Glomerular endothelial cell (primary cell): ENCODE data around the gene CPNE1. TPM values are rescaled to one million over a fixed set of nuclear protein-coding genes. Genes with fewer than 3 reads are reported as not detected.
"Not testable (repeated sequence)": the region's sequence is repeated elsewhere in the genome, so short reads cannot be mapped to it uniquely, and the experiment has no call there.

Source experiments
- DNase-seq: peaks from one replicate; pipeline ENCODE4 v3.0.0-alpha.2; 2011; ENCODE audit warnings: low read depth, low spot score; ENCODE audit errors: extremely low read depth
- total RNA-seq: library from RNA; depleted of rRNA; stranded (reverse); fragments of >200 nt; gene quantifications from 2 replicates; pipeline ENCODE4 v1.2.3, GENCODE V29; 2015

The CPNE1 gene
- total RNA-seq, 1 donor from 2014 or later: 149 TPM

DNA sequence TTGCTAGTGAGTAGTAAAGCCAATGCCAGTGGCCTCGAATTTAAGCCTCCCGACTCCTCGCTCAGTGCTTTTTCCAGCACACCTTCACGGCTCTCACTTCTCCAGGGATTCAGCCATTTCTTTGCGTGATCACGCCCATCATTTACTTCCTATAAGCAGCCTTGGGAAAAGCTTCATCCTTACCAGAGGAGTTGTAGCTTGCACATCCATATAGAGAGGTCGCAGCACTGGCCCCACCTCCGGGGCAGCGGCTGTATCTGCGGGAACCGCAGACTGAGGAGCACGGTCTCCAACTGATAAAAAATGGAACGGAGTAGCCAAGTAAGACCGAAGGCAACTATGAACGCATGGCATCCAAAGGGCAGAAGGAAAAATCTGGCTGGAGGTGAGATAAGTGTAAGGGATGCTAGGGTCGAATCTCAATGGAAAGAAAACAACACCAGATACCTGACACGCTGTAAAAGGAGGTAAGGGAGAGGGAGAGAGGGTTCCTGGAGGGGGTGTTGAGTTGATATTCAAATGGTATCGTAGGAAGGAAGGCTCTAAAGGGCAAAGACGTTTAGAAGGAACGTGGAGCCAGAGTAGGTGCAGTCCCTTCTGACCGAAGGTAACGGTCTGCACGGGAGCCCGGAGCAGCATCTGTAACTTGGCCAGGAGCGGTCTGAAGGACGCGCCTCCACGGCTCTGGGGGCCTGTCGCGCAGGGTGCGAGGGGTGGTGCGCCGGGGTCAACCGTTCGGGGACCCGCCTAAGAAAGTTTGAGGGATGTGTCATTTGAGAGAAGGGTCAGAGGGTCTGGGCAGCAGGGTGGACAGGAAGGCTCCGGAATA is 33.8 kb upstream of the CPNE1 start:
- no peak for DNase-seq

DNA sequence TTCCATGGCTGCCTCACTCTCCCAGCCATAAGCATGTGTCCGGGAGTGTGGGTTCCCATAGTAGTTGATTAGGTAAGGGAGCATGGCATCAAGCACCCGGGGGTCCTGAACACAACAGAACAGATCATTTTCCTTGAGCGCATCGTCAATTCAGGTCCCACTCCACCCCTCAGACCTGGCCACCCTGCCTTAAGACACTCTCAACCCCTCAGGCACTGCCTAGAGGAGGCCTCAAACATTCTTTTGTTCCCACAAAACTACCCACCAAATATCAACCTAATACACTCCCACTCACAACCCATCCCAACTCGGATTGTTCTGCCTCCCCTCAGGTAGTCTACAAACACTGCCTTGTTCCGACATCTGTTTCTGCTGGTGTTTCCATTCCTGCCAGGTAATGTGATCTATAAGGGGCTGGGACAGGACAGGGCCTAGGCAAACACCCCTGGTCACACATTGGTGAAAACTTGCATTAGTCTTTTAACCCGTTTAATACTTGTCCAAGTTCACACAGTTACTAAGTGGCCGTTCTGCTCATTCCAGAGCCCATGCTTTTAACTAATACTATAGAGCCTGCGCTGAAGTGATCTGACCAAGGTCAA is 33.1 kb upstream of the CPNE1 start:
- no peak for DNase-seq

DNA sequence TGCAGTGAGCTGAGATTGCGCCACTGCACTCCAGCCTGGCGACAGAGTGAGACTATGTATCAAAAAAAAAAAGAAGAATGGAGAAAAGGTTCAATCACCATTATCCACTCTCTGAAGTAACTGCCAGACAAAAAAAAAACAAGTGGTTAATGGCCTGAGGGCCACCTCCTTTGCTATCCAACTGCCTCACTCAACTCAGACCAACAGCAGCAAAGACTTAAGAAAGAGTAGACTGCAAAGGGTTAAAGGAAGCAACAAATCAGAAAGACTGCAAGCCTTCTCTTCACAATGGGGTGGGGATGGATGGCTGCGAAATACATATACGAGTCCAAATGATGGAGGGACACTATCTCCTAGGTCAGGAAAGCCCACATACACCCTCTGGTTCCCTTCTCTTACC is 31.3 kb upstream of the CPNE1 start:
- DNase-seq: no peak

DNA sequence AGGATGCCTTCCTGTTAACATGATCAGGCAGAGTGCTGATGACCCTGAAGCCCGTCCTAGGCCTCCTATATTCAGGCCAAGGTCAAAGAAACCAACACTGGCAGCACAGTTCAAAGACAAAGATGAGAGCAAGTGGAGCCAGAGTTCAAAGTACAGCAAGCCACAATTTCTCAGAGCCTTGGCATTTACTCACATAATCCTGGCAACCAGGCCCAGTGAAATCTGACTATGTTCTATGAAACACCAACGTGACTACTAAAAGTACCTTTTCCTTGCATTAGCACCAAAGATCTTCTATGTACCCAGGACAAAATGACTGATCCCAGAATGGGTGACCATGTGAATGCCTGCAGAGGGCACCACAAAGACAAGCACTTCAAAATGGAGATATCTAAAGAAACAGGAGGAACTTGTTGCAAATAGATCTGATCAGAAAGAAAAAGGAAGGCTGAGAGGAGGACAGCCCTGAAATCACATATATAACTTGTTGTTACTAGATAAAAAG is 30.6 kb upstream of the CPNE1 start:
- no peak for DNase-seq

DNA sequence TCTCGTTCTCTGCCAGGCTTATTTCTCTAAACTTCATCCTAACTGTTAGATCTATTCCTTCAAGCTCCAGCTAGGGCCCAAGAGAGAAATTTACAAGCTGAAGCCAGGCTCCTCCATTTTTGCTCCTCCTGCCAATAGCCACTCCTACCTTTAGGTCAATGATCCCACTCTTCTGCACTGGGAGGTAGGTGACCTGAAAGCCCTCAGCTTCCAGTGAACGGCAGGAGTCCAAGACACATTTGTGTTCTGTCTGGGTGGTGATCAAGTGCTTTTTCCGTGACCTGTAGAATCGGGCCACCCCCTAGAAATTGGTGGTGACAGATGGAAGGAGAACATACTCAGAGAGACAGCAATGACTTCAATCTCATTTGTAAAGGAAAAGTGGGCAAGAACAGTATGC is 25.6 kb upstream of the CPNE1 start:
- DNase-seq: no peak

DNA sequence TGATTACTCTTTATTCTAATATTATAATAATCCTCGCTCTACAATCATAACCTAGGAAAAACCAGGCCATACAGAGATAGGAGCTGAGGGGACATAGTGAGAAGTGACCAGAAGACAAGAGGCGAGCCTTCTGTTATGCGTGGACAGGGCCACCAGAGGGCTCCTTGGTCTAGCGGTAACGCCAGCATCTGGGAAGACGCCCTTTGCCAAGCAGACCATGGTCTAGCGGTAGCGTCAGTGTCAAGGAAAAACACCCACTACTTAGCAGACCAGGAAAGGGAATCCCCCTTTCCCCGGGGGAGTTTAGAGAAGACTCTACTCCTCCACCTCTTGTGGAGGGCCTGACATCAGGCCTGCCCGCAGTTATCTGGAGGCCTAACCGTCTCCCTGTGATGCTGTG is 22.2 kb upstream of the CPNE1 start:
- not testable (repeated sequence) for DNase-seq

DNA sequence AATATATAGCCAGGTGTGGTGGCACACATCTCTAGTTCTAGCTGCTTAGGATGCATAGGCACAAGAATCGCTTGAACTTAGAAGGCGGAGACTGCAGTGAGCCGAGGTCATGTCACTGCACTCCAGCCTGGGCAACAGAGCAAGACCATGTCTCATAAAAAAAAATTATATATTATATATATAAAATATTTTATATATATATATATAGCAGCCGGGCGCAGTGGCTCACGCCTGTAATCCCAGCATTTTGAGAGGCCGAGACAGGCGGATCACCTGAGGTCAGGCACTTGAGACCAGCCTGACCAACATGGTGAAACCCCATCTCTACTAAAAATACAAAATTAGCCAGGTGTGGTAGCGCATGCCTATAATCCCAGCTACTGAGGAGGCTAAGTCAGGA is 20.7 kb upstream of the CPNE1 start:
- not testable (repeated sequence) for DNase-seq

DNA sequence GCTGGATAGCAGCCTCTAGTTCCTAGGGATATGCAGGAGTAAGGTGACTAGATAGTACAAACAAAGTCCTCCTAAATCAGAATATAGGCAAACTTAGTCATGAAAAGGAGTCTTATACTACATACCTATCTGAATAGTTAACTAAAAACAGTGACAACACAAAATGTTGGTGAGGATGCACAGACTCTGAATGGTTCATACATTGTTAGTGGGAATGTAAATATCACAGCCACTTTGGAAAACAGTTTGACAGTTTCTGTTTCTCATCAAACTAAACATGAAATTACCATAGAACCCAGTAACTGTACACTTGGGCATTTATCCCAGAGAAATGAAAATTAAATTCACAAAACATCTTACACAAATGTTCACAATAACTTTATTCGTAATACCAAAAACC is 17.3 kb upstream of the CPNE1 start:
- DNase-seq: no peak

DNA sequence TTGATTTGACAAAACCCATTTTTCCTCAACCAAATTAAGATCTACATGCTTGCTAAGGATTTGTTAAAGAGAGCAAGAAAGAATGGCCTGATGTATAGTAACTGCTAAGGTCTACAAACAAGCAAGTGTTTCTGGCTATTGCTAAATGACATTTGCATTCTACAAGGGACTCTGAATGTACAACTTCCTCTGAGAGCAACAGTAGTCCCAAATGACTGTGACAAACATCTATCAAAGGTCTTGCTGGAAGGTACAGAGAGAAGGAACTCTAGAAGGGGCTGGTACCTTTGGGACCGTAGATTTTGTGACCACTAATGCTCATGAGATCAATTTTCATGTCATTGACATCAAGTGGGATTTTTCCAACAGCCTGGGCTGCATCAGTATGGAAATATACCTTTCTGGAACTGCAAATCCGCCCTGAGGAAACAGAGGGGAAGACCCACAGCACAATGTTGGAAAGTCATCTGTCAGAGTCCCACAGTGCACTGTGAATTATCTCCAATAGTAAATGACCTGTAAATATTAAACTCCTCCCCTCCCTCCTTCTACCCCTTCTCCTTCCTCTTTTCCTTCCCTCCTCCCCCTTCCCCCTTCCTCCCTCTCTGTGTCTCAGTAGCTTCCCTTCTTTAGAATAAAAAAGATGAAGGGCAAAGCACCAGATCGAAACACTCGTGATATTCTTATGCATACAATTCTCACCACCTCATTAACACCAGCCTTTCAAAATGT is 15.9 kb upstream of the CPNE1 start:
- DNase-seq: no peak

DNA sequence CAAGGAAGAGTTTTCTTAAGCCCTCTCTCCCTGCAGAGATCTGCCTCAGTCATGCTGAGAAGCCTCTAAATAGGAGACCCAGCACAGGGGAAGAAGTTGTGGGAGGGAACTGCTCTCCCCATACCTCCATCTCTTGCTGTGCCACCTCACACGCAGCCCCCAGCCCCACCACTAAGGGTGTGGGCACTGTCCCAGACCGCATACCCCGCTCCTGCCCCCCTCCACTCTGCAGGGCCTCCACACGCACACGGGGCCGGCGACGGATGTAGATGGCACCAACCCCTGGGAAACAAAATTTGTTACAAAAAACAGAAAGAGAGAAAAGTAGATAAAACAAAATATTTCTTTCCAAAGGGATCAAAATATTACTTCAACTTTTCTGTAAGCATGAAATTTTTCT is 10.2 kb upstream of the CPNE1 start:
- DNase-seq: no peak

DNA sequence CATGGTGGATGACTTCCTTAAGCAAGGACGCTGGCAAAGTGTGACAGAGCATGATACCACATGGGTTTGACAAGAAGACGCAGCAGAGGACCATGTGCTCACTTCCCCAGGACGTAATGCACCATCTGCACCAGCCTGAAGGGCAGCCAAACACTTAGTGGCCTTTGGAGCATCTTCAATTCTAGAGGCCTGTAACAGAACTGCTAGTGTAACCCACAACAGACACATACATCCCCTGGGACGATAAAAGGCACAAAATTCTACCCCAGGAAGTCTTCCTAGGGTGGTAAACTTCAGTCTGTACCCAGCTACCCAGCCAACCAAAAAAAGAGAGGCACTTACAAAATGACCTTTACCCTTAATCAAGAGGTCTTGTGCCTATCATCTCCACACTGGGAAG is 9.2 kb upstream of the CPNE1 start:
- DNase-seq: no peak

DNA sequence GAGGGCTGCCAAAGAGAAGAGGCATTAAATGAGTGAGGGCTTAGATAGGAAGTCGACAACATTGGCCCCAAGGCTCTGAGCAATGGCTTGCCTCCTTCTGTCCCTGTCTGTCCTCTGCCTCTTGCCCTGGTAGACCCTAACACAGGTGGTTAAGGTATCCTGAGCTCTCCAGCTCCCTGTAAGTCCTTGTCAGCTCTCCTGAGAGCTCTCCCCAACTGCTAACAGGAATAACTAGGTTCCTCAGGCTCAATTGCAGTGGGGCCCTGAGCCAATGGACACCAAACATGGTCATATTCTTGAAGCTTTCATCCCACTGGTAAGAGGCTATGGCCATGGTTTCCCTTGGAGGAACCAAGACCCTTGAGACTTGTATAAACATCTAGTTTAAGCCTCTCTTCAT is 5.0 kb upstream of the CPNE1 start:
- DNase-seq: no peak

DNA sequence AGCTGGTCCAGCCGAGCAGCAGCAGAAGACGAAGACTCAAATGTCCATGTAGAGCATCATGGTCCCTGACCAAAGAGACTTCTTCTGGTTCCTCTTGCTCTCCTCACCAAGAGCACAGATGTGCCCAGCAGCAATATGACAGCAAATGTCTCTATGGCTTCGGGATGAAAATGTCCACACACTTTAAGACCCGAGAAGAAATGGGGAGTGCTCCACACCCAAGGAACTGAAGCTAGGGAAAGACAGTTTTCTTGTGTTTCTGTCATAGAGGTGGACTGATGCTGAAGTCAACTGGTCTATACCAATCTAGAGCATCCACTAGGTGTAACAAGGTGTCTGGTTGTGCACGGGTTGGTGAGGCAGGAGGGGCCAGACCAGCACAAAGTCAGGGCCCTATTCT is 4.5 kb upstream of the CPNE1 start:
- no peak for DNase-seq

DNA sequence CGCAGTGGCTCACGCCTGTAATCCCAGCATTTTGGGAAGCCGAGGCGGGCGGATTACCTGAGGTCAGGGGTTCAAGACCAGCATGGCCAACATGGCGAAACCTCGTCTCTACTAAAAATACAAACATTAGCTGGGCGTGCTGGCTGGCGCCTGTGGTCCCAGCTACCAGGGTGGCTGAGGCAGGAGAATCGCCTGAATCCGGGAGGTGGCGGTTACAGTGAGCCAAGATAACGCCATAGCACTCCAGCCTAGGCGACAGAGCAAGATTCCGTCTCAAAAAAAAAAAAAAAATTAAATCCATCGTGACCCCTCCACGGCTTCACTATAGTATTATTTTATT is 1.2 kb upstream of the CPNE1 start:
- no peak for DNase-seq

DNA sequence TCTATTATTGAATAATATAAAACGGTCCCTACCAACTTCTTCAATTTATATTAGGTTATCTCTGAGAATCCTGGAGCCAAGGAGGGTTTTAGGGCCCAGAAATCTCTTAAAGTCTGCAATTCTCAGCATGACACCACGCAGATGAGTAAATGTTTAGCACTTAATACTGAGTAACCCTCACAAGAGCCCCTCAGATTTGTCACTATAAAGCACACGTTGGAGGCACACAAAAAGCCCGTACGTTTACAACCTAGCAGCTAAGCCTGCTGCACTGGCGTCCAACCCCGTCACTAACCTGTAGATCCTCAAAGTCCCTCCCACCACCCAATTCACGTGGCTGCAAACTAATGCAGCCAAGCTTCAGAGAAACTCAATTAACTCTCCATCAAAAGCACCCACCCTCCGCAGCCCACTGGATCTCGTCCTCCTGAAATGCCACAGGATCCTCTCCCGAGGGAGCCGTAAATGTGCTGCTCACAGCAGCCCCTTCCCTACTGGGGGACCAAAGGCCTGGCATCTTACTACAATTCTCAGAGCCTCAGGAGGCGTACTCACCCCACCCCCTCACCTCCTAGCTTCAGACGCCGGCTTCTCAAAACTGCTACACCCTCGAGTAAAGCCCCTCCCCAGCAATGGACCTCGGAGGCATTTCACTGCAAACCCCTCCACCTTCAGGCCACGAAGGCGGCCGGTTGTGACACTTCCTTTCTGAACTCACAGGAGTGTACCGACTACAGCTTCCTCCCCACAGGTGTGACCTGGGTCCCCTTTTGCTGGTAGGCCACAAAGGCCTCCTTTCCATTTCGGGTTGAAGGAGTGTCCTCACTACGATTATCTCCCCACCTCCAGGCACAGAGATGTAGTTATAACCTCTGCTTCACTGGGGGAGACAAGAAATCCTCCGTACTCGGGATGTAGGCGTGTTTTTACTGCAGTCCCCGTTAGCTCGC is 909 bp downstream of the CPNE1 start:
- DNase-seq: no peak

DNA sequence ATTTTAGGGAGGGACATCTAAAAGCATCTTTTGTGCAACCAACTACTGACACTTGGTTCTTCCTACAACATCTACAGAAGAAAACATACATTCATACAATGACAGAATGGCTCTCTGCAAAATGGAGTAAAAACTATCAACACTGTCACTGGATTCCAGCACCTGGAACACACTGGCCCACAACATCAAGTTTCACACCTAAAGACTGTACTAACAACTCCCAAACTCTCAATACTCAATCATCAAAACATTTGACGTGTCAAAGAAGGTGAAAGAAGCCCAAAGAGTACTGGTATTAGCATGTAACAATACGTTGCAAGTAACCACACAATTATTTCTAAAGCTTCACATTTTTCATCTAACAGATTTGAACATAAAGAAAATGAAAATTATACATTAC is 2.1 kb downstream of the CPNE1 start:
- DNase-seq: no peak

DNA sequence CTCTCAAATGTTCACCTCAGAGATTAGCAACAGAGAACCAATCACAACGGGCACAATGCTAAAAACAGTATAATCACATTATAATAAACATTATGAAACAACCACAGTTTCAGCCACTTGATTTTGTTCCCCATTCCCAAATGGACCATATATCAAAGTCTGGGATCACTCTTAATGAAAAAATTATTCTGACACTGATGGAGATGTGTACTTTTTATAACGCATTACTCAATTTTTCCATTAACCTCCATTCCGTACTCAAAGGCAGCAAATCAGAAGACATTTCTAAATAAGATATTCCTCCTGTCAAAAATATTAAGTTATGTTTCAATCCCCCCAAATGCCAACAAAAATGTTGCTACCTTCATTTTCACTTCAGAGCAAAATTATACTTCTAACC is 2.8 kb downstream of the CPNE1 start:
- no peak for DNase-seq

DNA sequence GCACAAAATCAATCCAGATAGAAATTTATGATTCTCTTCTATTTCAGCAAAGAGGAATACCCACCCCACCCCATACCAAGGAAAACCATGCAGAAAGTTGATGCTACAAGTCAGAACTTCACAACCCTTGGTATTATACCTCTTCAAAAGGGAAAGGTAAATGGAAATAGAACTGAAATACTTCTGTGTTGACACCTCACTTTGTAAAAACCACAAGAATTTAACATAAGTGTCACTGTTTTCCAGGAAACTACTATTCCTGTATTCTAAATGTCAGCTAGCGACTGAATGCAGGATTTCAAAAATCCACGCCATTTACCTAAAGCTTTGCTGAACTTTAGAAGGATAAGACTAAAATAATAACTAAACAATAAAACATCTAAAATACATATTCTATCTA is 3.6 kb downstream of the CPNE1 start:
- no peak for DNase-seq

DNA sequence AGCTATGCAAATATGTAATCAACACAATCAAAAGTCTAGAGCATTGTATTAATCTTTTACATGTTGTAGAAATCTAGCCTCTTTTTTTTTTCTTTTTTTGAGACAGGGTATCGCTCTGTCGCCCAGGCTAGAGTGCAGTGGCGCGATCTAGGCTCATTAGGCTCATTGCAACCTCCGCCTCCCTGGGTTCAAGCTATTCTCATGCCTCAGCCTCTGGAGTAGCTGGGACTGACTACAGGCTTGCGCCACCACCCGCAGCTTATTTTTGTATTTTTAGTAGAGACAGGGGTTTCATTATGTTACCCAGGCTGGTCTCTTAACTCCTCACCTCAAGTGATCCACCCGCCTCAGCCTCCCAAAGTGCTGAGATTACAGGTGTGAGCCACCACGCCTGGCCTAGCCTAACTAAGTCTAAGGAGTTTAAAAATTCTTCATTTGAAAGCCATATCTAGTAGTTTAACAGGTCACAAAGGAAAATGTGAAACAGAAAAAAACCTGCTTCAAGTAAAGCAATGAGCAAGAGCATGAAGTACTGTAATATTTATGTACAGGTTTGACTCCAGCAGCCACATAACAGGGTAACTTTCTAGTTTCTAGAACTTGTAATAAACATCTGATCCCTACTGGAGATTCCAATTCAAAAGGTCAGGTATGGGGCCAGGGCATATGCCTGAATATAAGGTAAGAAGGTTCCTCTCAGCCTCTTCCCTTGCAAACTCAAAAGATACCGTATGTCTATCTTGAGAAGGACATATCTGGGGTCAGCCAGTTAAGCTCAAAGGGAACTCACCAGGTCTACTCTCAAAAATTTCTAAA is 4.4 kb downstream of the CPNE1 start:
- no peak for DNase-seq

DNA sequence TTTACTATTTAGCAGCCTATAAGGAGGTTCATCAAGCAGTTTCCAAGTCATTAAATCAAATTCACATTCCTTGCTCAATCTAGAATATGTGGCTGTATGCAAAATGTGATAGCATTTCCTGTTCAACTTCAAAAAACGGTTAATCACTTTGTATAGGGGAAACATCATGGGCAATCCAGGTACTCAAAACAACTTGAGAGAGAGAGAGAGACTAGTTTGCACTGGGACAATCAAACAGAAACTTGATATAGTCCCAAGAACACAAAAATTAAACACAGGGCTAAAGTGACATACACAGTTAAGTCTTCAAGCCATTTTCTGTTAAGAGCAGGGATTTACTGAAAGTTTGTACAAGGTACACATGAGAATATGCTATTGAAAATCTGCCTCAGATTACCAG is 7.4 kb downstream of the CPNE1 start:
- DNase-seq: no peak
